Measurements from ENCODE around the gene REV3L.

- TF ChIP-seq CTCF (IDR thresholded peaks at IDR 0.05 in 4 of 5, conservative IDR thresholded peaks at IDR 0.05 in 1 of 5) (no peak), POLR2A (IDR thresholded peaks at IDR 0.05) (no peak)
These were observed 20.2 kb upstream of the REV3L start for GRCh38 chr6:111503194-111503593.

Measured in gastrocnemius medialis (tissue), 4 donors.